Stimulated activated CD4-positive, alpha-beta T cell treated with anti-CD3 and anti-CD28 coated beads, Interleukin-4, amount 100 ng/mL, for 24 hours (primary cell): ENCODE measurements around the gene UBE2J1.
"Not testable (repeated sequence)": the region's sequence is repeated elsewhere in the genome, so short reads cannot be mapped to it uniquely, and the experiment has no call there.

Experiments
- DNase-seq: peaks from one replicate; pipeline ENCODE4 v3.0.0-alpha.2; 2020

The UBE2J1 gene

DNA sequence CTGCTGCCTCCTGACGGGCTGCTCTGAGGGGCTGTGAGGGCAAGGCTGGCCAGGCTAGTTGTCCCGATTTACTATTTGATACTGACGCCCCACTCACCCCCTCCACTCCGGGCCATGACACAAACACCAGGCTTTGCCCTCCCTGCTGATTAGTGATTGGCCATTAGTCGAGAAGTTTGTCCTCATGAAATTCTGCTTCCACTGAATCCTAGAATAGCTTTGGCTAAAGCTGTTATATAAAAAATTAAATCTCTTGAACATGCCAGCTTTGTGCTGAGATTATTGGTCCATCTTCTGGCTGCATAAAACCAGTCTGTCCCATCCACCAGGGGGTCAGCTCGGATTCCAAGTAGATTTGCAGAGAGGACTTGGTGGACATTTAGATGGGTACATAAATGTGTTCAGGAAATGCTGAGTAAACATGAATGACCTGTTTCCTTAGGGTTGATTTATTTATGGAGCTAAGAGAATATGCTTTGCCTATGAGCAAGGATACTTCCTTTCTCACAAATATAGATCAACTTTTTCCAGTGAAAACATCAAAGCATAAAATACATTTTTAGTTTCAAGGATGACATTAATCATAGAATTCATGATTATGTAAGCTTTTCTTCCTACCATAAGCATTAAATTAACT, 37.2 kb downstream of the UBE2J1 start, which contains the start of gene GABRR2:
TSS of gene GABRR2 (minus strand) at position 51 of the 637 bp plus-strand sequence. CDS start 134 bp downstream, outside the sequence.
- no peak for DNase-seq

DNA sequence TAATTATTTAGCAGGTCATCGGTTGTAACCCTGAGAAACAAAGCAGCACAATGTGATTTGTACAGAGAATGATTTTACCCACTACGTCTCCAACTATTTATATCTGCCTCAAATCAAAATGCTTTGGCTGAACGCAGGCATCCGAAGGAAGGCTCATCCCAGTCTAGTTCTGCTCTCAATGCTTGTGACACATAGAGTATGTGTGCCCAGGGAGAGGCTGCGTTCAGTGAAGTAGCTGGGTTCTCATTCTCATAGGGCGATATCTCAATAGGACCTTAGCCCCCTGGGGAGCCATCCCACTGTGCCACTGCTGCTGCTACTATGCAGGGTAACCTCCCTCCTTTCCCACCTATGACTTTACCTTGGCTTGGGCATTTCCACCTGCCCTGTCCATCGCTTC, 37.8 kb downstream of the UBE2J1 start:
- DNase-seq: no peak

DNA sequence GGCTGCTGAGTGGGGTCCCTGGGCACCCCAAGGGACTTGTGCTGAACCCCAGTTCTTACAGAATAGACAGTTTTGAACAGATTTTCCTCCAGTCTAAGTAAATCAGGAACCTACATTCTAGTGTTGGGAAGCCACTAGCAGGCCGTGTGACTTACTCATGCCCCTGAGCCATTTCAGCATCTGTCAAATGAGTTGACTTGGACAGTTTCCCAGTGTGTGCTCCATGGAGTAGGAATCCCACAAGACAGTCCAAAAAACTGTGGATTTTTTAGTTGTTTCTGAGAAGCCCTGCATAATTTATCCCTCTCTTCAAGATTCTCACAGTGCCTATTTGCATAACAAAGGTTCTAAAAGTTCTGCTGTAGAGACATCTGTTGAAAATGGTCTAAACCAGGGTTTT, 39.5 kb downstream of the UBE2J1 start:
- no peak for DNase-seq

- DNase-seq: no peak
Measured at GRCh38 chr6:89311853-89312531, 40.5 kb downstream of the UBE2J1 start.

- no peak for DNase-seq
Measured at GRCh38 chr6:89311530-89311852, 41.0 kb downstream of the UBE2J1 start.

DNA sequence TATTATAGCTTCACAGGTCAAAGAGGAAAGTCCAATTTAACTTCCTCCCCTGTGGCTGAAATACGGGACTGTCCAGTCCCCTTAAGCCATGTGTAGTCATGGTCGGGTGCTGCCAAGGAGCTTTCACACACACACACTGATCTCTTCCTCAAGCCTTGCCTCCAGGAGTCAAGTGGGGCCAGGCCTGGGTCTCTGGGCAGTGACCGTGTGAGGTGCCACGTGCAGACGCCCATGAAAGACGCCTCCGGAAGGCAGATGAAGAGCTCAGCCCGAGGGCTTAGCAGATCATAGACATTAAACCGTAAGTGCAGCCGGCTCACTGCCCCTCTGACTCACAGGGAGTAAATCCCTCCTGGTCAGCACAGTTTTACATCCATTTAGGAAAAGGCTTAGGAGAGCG, 41.6 kb downstream of the UBE2J1 start:
- no peak for DNase-seq

- DNase-seq: no peak
Measured at GRCh38 chr6:89308525-89309395, 43.8 kb downstream of the UBE2J1 start.

DNA sequence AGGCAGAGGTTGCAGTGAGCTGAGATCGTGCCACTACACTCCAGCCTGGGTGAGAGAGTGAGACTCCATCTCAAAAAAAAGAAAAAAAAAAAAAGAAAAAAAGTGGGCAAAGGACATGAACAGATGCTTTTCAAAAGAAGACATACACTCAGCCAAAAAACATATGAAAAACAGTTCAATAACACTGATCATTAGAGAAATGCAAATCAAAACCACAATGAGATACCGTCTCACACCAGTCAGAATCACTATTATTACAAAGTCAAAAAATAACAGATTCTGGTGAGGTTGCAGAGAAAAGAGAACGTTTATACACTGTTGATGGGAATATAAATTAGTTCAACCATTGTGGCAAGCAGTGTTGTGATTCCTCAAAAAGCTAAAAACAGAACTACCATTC, 48.0 kb downstream of the UBE2J1 start:
- not testable (repeated sequence) for DNase-seq

GRCh38 chr6:89302936-89303335, 49.6 kb downstream of the UBE2J1 start:
- DNase-seq: no peak

GRCh38 chr6:89302195-89302770, 50.2 kb downstream of the UBE2J1 start:
- DNase-seq: no peak

DNA sequence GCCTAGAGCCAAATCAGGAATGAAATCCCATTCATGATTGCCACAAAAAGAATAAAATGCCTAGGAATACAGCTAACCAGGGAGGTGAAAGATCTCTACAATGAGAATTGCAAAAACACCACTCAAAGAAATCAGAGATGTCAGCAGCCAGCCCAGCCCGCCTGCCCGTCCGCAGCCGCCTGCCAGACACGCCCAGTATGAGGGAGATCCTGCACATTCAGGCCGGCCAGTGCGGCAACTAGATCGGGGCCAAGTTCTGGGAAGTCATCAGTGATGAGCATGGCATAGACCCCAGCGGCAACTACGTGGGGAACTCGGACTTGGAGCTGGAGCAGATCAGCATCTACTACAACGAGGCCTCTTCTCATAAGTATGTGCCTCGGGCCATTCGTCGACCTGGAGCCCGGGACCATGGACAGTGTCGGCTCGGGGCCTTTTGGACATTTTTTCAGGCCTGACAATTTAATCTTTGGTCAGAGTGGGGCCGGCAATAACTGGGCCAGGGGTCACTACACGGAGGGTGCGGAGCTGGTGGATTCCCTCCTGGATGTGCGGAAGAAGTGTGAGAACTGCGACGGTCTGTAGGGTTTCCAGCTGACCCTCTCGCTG, 50.8 kb downstream of the UBE2J1 start:
- DNase-seq: no peak

- DNase-seq: no peak
Measured at GRCh38 chr6:89299466-89299850, 53.1 kb downstream of the UBE2J1 start.

- DNase-seq: peak; percentile 56
Measured at GRCh38 chr6:89298680-89299465, 53.6 kb downstream of the UBE2J1 start.

DNA sequence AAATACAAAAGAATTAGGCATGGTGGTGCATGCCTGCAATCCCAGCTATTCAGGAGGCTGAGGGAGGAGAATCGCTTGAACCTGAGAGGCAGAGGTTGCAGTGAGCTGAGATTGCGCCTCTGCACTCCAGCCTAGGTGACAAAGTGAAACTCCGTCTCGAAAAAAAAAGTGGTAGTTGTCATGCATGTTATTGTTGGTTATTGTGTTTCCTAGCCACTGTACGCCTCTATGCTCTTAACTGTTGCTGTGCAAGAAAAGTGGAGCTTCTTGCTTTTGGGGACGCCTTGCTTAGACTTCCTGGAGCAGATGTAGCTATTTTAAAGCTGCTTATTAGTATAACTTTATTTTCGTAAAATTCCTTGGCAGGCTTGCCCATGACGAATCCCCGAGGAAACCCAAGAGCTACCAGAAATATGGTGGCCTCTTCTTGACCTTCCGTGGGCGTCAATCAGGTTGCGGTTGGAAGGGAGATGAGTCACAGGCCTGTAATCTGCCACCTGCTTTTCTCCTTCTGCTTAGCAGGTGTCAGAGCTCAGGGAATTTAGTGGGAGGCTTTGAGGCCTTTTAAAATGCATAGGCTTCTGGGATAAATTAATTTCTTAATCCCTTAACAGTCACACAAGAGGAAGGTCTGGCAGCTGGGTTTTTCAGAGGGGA, 54.7 kb downstream of the UBE2J1 start:
- peak; percentile 78 for DNase-seq

- no peak for DNase-seq
Measured at GRCh38 chr6:89295981-89296380, 56.5 kb downstream of the UBE2J1 start.

GRCh38 chr6:89295116-89295515, 57.4 kb downstream of the UBE2J1 start:
- DNase-seq: not testable (repeated sequence)

GRCh38 chr6:89291256-89291819, 61.2 kb downstream of the UBE2J1 start:
- no peak for DNase-seq

GRCh38 chr6:89290401-89291155, 61.9 kb downstream of the UBE2J1 start:
- DNase-seq: no peak

DNA sequence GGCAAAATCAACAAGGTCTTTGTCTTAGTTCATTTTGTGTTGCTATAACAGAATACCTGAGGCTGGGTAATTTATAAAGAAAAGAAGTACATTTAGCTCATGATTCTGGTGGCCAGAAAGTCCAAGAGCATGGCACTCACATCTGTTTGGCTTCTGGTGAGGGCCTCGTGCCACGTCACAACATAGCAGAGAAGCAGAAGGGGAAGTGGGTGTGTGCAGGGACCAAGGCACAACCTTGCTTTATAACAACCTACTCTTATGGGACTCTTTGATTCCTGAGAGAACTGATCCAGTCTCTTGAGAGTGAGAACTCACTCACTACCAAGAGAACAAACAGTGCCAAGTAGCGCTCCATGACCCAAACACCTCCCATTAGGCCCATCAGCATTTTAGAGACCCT, 62.8 kb downstream of the UBE2J1 start:
- no peak for DNase-seq

- no peak for DNase-seq
Measured at GRCh38 chr6:89287351-89288028, 65.0 kb downstream of the UBE2J1 start.
